SK-N-SH treated with all-trans-retinoic acid at 6 μM for 48 hours (cell line): ENCODE measurements around the gene TTL.

Experiments
- ARNTL ChIP-seq: fragments of 450-650 bp; formaldehyde crosslinking; IDR thresholded peaks from 2 replicates; pipeline ENCODE4 v1.5.0; 2020; ENCODE audit warnings: low read depth, mild to moderate bottlenecking, moderate library complexity, borderline replicate concordance
- BACH2 ChIP-seq: fragments of 250-450 bp; sonication (Bioruptor Pico); IDR thresholded peaks from 2 replicates; pipeline ENCODE4 v1.9.0; 2021; ENCODE audit warnings: mild to moderate bottlenecking, borderline replicate concordance
- CSRNP3 ChIP-seq: fragments of 250-450 bp; sonication (Bioruptor Pico); IDR thresholded peaks from 2 replicates; pipeline ENCODE4 v1.5.1; 2021; ENCODE audit warnings: mild to moderate bottlenecking, moderate library complexity
- ESRRG ChIP-seq: fragments of 250-450 bp; sonication (Bioruptor Pico); IDR thresholded peaks from 2 replicates; pipeline ENCODE4 v1.6.1; 2021; ENCODE audit warnings: mild to moderate bottlenecking
- PPARA ChIP-seq: fragments of 250-450 bp; sonication (Bioruptor Pico); IDR thresholded peaks from 2 replicates; pipeline ENCODE4 v1.5.0; 2020; ENCODE audit warnings: mild to moderate bottlenecking, borderline replicate concordance
- SNAI2 ChIP-seq: fragments of 250-450 bp; sonication (Bioruptor Pico); IDR thresholded peaks from 2 replicates; pipeline ENCODE4 v1.5.0; 2020; ENCODE audit warnings: mild to moderate bottlenecking, moderate library complexity
- ZC3H10 ChIP-seq: fragments of 250-450 bp; sonication (Bioruptor Pico); IDR thresholded peaks from 2 replicates; pipeline ENCODE4 v1.5.1; 2021; ENCODE audit warnings: mild to moderate bottlenecking, moderate library complexity
- ZFP3 ChIP-seq: fragments of 250-450 bp; sonication (Bioruptor Pico); IDR thresholded peaks from 2 replicates; pipeline ENCODE4 v1.5.0; 2020; ENCODE audit warnings: mild to moderate bottlenecking, moderate library complexity
- ZNF8 ChIP-seq: fragments of 450-650 bp; formaldehyde crosslinking; IDR thresholded peaks from 2 replicates; pipeline ENCODE4 v1.5.0; 2020; ENCODE audit warnings: mild to moderate bottlenecking, moderate library complexity
- TF ChIP-seq, protein P1 (sequence below): fragments of 250-450 bp; sonication (Bioruptor Pico); IDR thresholded peaks from 2 replicates; pipeline ENCODE4 v1.8.0; 2020; ENCODE audit warnings: mild to moderate bottlenecking, moderate library complexity, borderline replicate concordance

GRCh38 chr2:112542984-112543661, 61.2 kb downstream of the TTL start:
- no peak for TF ChIP-seq SNAI2
- no peak for TF ChIP-seq CSRNP3 (CRISPR knock-in tag)
- no peak for TF ChIP-seq ZNF8
- TF ChIP-seq ESRRG (CRISPR knock-in tag) = no peak
- TF ChIP-seq ZC3H10 = no peak
- no peak for TF ChIP-seq PPARA (CRISPR knock-in tag)
- TF ChIP-seq ZFP3 = no peak
- TF ChIP-seq, protein P1, sequence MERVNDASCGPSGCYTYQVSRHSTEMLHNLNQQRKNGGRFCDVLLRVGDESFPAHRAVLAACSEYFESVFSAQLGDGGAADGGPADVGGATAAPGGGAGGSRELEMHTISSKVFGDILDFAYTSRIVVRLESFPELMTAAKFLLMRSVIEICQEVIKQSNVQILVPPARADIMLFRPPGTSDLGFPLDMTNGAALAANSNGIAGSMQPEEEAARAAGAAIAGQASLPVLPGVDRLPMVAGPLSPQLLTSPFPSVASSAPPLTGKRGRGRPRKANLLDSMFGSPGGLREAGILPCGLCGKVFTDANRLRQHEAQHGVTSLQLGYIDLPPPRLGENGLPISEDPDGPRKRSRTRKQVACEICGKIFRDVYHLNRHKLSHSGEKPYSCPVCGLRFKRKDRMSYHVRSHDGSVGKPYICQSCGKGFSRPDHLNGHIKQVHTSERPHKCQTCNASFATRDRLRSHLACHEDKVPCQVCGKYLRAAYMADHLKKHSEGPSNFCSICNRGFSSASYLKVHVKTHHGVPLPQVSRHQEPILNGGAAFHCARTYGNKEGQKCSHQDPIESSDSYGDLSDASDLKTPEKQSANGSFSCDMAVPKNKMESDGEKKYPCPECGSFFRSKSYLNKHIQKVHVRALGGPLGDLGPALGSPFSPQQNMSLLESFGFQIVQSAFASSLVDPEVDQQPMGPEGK = no peak
- TF ChIP-seq BACH2 = no peak
- TF ChIP-seq ARNTL (CRISPR knock-in tag) = no peak
